ENCODE data around the gene PPP1R18. TPM values are rescaled to one million over a fixed set of nuclear protein-coding genes. Genes with fewer than 3 reads are reported as not detected.
A peak's percentile ranks its signal among the peaks of the same experiment; 100 is the strongest.

The PPP1R18 gene
- total and polyA plus RNA-seq, 9 of the 15 experiments (the other 6 are each of a cell fraction or from before 2014, with no cell fraction given), result 12.0 to 99.2 (median 42.6) TPM

DNA sequence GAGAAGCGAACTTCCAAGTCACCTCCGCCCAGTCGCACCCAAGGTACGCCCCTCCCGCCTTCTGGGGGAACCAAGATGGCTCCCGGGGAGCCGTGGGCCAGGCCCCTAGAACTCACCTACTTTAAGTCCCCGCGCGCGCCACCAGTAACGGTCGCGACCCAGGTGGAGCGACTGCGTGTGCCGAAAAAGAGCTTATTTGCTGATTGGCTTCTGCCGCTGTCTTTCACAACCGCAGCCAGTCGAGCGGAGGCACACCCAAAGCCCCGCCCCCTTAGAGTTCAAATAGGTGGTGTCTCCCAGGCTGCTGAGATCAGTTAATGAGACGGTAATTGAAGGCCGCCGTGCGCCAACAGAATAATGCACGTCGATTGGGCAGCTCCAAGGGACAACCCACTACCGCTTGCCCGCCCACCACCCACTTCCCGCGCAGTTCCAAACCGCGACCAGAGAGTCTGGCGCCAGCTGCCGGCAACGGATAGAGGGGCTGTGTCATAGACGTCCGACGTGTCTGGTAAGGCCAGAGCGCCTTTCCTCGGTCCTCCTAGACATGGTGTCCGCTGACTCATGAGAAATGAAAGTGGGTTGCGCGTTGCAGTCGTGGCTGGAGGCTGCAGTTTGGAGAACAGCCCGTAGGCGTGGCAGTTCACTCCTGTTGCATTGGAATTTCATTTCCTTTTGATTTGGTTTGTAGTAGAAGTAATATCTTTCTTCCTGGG lies 30.8 kb upstream of the PPP1R18 start, which contains the start of gene MDC1 (continued):
- TF ChIP-seq, protein P1, sequence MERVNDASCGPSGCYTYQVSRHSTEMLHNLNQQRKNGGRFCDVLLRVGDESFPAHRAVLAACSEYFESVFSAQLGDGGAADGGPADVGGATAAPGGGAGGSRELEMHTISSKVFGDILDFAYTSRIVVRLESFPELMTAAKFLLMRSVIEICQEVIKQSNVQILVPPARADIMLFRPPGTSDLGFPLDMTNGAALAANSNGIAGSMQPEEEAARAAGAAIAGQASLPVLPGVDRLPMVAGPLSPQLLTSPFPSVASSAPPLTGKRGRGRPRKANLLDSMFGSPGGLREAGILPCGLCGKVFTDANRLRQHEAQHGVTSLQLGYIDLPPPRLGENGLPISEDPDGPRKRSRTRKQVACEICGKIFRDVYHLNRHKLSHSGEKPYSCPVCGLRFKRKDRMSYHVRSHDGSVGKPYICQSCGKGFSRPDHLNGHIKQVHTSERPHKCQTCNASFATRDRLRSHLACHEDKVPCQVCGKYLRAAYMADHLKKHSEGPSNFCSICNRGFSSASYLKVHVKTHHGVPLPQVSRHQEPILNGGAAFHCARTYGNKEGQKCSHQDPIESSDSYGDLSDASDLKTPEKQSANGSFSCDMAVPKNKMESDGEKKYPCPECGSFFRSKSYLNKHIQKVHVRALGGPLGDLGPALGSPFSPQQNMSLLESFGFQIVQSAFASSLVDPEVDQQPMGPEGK (CRISPR knock-in tag; IDR thresholded peaks at IDR 0.05; ENCODE audit: borderline replicate concordance), result no peak
- TF ChIP-seq TRIM28 (IDR thresholded peaks at IDR 0.05) (peak; percentile 41; the same call in 1 of the 2 replicates), CBFA2T2 (conservative IDR thresholded peaks at IDR 0.05) (no peak), ELF4 (CRISPR knock-in tag; IDR thresholded peaks at IDR 0.05) (no peak), GABPA (tag; conservative IDR thresholded peaks at IDR 0.05; ENCODE audit: low read depth) (peak; percentile 82), ZC3H8 (IDR thresholded peaks at IDR 0.05) (no peak), SNRNP70 (optimal IDR thresholded peaks at IDR 0.05; ENCODE audit: low read depth, low read length) (no peak), PHTF2 (CRISPR knock-in tag; IDR thresholded peaks at IDR 0.05) (0 out of 2 replicates have a peak, but pooled peaks have one; percentile 71), YY1 (IDR thresholded peaks at IDR 0.05; ENCODE audit: borderline replicate concordance in 1 of 3, control insufficient read depth in 1 of 3, extremely low read depth in 1 of 3, insufficient read depth in 3 of 3, insufficient read length in 1 of 3, insufficient replicate concordance in 2 of 3, low read depth in 1 of 3, low read length in 2 of 3) (peak; percentile 77 to 98 (median 94)), SLC30A9 (CRISPR knock-in tag; IDR thresholded peaks at IDR 0.05) (no peak)
- TF ChIP-seq, protein P2, sequence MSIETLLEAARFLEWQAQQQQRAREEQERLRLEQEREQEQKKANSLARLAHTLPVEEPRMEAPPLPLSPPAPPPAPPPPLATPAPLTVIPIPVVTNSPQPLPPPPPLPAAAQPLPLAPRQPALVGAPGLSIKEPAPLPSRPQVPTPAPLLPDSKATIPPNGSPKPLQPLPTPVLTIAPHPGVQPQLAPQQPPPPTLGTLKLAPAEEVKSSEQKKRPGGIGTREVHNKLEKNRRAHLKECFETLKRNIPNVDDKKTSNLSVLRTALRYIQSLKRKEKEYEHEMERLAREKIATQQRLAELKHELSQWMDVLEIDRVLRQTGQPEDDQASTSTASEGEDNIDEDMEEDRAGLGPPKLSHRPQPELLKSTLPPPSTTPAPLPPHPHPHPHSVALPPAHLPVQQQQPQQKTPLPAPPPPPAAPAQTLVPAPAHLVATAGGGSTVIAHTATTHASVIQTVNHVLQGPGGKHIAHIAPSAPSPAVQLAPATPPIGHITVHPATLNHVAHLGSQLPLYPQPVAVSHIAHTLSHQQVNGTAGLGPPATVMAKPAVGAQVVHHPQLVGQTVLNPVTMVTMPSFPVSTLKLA (conservative IDR thresholded peaks at IDR 0.05), result peak; percentile 77 to 92
- TF ChIP-seq, protein P3, sequence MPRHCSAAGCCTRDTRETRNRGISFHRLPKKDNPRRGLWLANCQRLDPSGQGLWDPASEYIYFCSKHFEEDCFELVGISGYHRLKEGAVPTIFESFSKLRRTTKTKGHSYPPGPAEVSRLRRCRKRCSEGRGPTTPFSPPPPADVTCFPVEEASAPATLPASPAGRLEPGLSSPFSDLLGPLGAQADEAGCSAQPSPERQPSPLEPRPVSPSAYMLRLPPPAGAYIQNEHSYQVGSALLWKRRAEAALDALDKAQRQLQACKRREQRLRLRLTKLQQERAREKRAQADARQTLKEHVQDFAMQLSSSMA (CRISPR knock-in tag; IDR thresholded peaks at IDR 0.05), result no peak
- TF ChIP-seq, protein P4, sequence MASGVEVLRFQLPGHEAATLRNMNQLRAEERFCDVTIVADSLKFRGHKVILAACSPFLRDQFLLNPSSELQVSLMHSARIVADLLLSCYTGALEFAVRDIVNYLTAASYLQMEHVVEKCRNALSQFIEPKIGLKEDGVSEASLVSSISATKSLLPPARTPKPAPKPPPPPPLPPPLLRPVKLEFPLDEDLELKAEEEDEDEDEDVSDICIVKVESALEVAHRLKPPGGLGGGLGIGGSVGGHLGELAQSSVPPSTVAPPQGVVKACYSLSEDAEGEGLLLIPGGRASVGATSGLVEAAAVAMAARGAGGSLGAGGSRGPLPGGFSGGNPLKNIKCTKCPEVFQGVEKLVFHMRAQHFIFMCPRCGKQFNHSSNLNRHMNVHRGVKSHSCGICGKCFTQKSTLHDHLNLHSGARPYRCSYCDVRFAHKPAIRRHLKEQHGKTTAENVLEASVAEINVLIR (CRISPR knock-in tag; IDR thresholded peaks at IDR 0.05), result peak; percentile 66
- TF ChIP-seq, protein P5, sequence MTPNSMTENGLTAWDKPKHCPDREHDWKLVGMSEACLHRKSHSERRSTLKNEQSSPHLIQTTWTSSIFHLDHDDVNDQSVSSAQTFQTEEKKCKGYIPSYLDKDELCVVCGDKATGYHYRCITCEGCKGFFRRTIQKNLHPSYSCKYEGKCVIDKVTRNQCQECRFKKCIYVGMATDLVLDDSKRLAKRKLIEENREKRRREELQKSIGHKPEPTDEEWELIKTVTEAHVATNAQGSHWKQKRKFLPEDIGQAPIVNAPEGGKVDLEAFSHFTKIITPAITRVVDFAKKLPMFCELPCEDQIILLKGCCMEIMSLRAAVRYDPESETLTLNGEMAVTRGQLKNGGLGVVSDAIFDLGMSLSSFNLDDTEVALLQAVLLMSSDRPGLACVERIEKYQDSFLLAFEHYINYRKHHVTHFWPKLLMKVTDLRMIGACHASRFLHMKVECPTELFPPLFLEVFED (CRISPR knock-in tag; conservative IDR thresholded peaks at IDR 0.05), result 0 out of 2 replicates have a peak, but pooled peaks have one; percentile 36
- TF ChIP-seq, protein P6, sequence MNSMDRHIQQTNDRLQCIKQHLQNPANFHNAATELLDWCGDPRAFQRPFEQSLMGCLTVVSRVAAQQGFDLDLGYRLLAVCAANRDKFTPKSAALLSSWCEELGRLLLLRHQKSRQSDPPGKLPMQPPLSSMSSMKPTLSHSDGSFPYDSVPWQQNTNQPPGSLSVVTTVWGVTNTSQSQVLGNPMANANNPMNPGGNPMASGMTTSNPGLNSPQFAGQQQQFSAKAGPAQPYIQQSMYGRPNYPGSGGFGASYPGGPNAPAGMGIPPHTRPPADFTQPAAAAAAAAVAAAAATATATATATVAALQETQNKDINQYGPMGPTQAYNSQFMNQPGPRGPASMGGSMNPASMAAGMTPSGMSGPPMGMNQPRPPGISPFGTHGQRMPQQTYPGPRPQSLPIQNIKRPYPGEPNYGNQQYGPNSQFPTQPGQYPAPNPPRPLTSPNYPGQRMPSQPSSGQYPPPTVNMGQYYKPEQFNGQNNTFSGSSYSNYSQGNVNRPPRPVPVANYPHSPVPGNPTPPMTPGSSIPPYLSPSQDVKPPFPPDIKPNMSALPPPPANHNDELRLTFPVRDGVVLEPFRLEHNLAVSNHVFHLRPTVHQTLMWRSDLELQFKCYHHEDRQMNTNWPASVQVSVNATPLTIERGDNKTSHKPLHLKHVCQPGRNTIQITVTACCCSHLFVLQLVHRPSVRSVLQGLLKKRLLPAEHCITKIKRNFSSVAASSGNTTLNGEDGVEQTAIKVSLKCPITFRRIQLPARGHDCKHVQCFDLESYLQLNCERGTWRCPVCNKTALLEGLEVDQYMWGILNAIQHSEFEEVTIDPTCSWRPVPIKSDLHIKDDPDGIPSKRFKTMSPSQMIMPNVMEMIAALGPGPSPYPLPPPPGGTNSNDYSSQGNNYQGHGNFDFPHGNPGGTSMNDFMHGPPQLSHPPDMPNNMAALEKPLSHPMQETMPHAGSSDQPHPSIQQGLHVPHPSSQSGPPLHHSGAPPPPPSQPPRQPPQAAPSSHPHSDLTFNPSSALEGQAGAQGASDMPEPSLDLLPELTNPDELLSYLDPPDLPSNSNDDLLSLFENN (IDR thresholded peaks at IDR 0.05; ENCODE audit: low read depth in 2 of 2, low read length in 2 of 2), result peak in 1 of 2 experiments; percentile 47; a peak in 2 of 4 replicates
